HepG2 (cell line): ENCODE measurements around the gene ZNF385B. TPM values are rescaled to one million over a fixed set of nuclear protein-coding genes. Genes with fewer than 3 reads are reported as not detected.

ENCODE experiments used
- ATAC-seq: fragments of 200-7000 bp; cut with Tn5 transposase; 3 replicates; pipeline ENCODE4 v1.9.1; 2020; ENCODE audit warnings: mild to moderate bottlenecking, moderate library complexity
- BruUV-seq: library from RNA; stranded (reverse); fragments of 400-500 nt; replicated peaks from 2 replicates; lab custom pipeline; 2021; lab: Mats Ljungman, UMichigan
- CTCF ChIA-PET: fragments of 300-600 bp; formaldehyde crosslinking; extraction: SDS; loops from one replicate; lab custom pipeline; 2021; ENCODE audit warnings: low total read pairs, inconsistent platforms, low intra/inter-chr PET ratio; lab: Yijun Ruan, JAX
- POLR2A ChIA-PET: fragments of 350-600 bp; sonication (Branson Sonifier 250); formaldehyde crosslinking; loops from one replicate; lab custom pipeline; 2020; ENCODE audit warnings: antibody characterized with exemption, inconsistent platforms; lab: Yijun Ruan, JAX
- DNase-seq: peaks from one replicate; pipeline ENCODE4 v3.0.0-alpha.2; 2015; ENCODE audit warnings: low spot score
- FAIRE-seq: peaks from 3 replicates; lab custom pipeline; 2011; peaks lifted over from hg19 to GRCh38; lab: Jason Lieb, UNC
- H2AFZ ChIP-seq: one replicate; pipeline ENCODE4 v1.6.1; 2011; ENCODE audit warnings: low read length, inconsistent platforms
- H3K27ac ChIP-seq: fragments of 300-600 bp; 3 replicates; pipeline ENCODE4 v1.8.0; 2011; ENCODE audit warnings: mixed run types, mild to moderate bottlenecking, mixed read lengths, low read length, inconsistent platforms; ENCODE audit not compliant: insufficient read depth; ENCODE audit errors: extremely low read length
- H3K27me3 ChIP-seq, 2 experiments: fragments of 200-600 bp in 1 of 2; 2 replicates in 1 of 2; 3 replicates in 1 of 2; pipeline versions ENCODE4 v1.6.0 to v1.8.0; 2011; ENCODE audit warnings: low read length in 2 of 2, mild to moderate bottlenecking in 2 of 2, moderate library complexity in 2 of 2, inconsistent platforms in 1 of 2; ENCODE audit not compliant: insufficient read depth in 2 of 2, control insufficient read depth in 1 of 2
- H3K36me3 ChIP-seq, 2 experiments: fragments of 200-600 bp in 1 of 2; replicated peaks in 1 of 2; 2 replicates in 1 of 2; 3 replicates in 1 of 2; pipeline versions ENCODE4 v1.5.1 to v1.8.0; 2011; ENCODE audit warnings: low read length in 2 of 2, inconsistent platforms in 1 of 2; ENCODE audit not compliant: insufficient read depth in 2 of 2, control insufficient read depth in 1 of 2
- H3K4me1 ChIP-seq: 2 replicates; pipeline ENCODE4 v1.5.1; 2012; ENCODE audit warnings: low read length, inconsistent platforms; ENCODE audit not compliant: insufficient read depth
- H3K4me2 ChIP-seq: 2 replicates; pipeline ENCODE4 v1.6.0; 2011; ENCODE audit warnings: low read depth, low read length, inconsistent platforms
- H3K4me3 ChIP-seq, 3 experiments: fragments of 200-600 bp in 1 of 3; sonication (generic), shearing (Covaris generic) in 1 of 3; replicated peaks in 1 of 3; 2 replicates each; pipeline ENCODE4 v1.5.1; 2011 to 2016; ENCODE audit warnings: low read length in 3 of 3, inconsistent platforms in 2 of 3, low read depth in 2 of 3, mild to moderate bottlenecking in 2 of 3, control low read depth in 1 of 3, mixed read lengths in 1 of 3; ENCODE audit not compliant: insufficient read depth in 1 of 3
- H3K79me2 ChIP-seq: one replicate; pipeline ENCODE4 v1.6.1; 2011; ENCODE audit warnings: low read length, inconsistent platforms; ENCODE audit not compliant: insufficient read depth
- H3K9ac ChIP-seq: 2 replicates; pipeline ENCODE4 v1.6.0; 2011; ENCODE audit warnings: mild to moderate bottlenecking, low read depth, low read length, inconsistent platforms; ENCODE audit not compliant: insufficient read depth
- H3K9me3 ChIP-seq: 2 replicates; pipeline ENCODE4 v1.5.1; 2012; ENCODE audit warnings: mild to moderate bottlenecking, low read length
- H4K20me1 ChIP-seq: 2 replicates; pipeline ENCODE4 v1.6.0; 2011; ENCODE audit warnings: inconsistent platforms, mild to moderate bottlenecking, low read length, moderate library complexity; ENCODE audit not compliant: insufficient read depth
- BCL6 ChIP-seq: IDR thresholded peaks from 2 replicates; pipeline ENCODE4 v1.6.1; 2016; ENCODE audit warnings: missing genetic modification reagents, missing compliant biosample characterization
- CEBPB ChIP-seq: IDR thresholded peaks from 2 replicates; pipeline ENCODE4 v1.6.1; 2011; ENCODE audit warnings: low read depth, low read length, improper control_type of control experiment, borderline replicate concordance
- CEBPG ChIP-seq: IDR thresholded peaks from 2 replicates; pipeline ENCODE4 v1.6.1; 2016
- ELF3 ChIP-seq: IDR thresholded peaks from 2 replicates; pipeline ENCODE4 v1.6.1; 2016; ENCODE audit warnings: missing genetic modification reagents, missing compliant biosample characterization
- EP300 ChIP-seq, 3 experiments: sonication (generic) in 1 of 3; formaldehyde crosslinking in 1 of 3; IDR thresholded peaks; 2 replicates each; pipeline versions ENCODE4 v1.5.1 to v1.6.1; 2011 to 2020; ENCODE audit warnings: low read depth in 2 of 3, low read length in 2 of 3, borderline replicate concordance in 1 of 3, improper control_type of control experiment in 1 of 3, mild to moderate bottlenecking in 1 of 3, missing genetic modification reagents in 1 of 3, moderate library complexity in 1 of 3
- FIP1L1 ChIP-seq: fragments of 200-400 bp; formaldehyde crosslinking; IDR thresholded peaks from 2 replicates; pipeline ENCODE4 v1.6.1; 2018; ENCODE audit warnings: low read depth, mild to moderate bottlenecking, low read length, moderate library complexity, borderline replicate concordance; ENCODE audit not compliant: insufficient read depth
- FOXJ3 ChIP-seq: sonication (generic); formaldehyde crosslinking; IDR thresholded peaks from 2 replicates; pipeline ENCODE4 v1.4.0; 2020; ENCODE audit warnings: missing genetic modification reagents, mild to moderate bottlenecking, borderline replicate concordance
- GATAD2A ChIP-seq: IDR thresholded peaks from 2 replicates; pipeline ENCODE4 v1.6.1; 2016
- HOMEZ ChIP-seq: IDR thresholded peaks from 2 replicates; pipeline ENCODE4 v1.6.1; 2016; ENCODE audit warnings: low read depth
- KLF6 ChIP-seq: IDR thresholded peaks from 2 replicates; pipeline ENCODE4 v1.8.0; 2016; ENCODE audit warnings: missing biosample characterization, missing genetic modification reagents
- SOX13 ChIP-seq, 3 experiments: fragments of 450-650 bp in 1 of 3; sonication (generic) in 1 of 3; formaldehyde crosslinking in 1 of 3; IDR thresholded peaks in 2 of 3; conservative IDR thresholded peaks in 1 of 3; 2 replicates each; pipeline versions ENCODE4 v1.5.0 to v1.6.1; 2016 to 2020; ENCODE audit warnings: antibody characterized with exemption in 1 of 3, mild to moderate bottlenecking in 1 of 3, missing compliant biosample characterization in 1 of 3, missing genetic modification reagents in 1 of 3, moderate library complexity in 1 of 3
- TARDBP ChIP-seq: sonication (generic); formaldehyde crosslinking; IDR thresholded peaks from 2 replicates; pipeline ENCODE4 v1.8.0; 2022; ENCODE audit warnings: mild to moderate bottlenecking, missing genetic modification reagents
- TEAD2 ChIP-seq: sonication (generic); formaldehyde crosslinking; IDR thresholded peaks from 2 replicates; pipeline ENCODE4 v1.9.0; 2021; ENCODE audit warnings: missing genetic modification reagents
- ZNF138 ChIP-seq: sonication (generic); formaldehyde crosslinking; IDR thresholded peaks from 2 replicates; pipeline ENCODE4 v1.5.0; 2020; ENCODE audit warnings: mild to moderate bottlenecking, low read depth, missing genetic modification reagents
- ZNF207 ChIP-seq: fragments of 450-650 bp; IDR thresholded peaks from 2 replicates; pipeline ENCODE4 v1.6.1; 2016; ENCODE audit warnings: antibody characterized with exemption, borderline replicate concordance
- ZNF264 ChIP-seq: sonication (generic); formaldehyde crosslinking; IDR thresholded peaks from 2 replicates; pipeline ENCODE4 v1.4.0; 2020; ENCODE audit warnings: missing genetic modification reagents
- ZNF644 ChIP-seq: IDR thresholded peaks from 2 replicates; pipeline ENCODE4 v1.6.1; 2016; ENCODE audit warnings: low read depth
- ZSCAN29 ChIP-seq: sonication (generic); formaldehyde crosslinking; conservative IDR thresholded peaks from 2 replicates; pipeline ENCODE4 v1.4.0; 2020; ENCODE audit warnings: mild to moderate bottlenecking, missing genetic modification reagents
- WGBS: methylation state at CpG from one replicate; pipeline ENCODE4 v1.1.6; 2017; ENCODE audit warnings: low lambda C conversion rate; 5-methylcytosine and 5-hydroxymethylcytosine counted together
- in situ Hi-C: cut with HindIII; loops from 2 replicates; pipeline ENCODE4 v1.10.0; 2017; ENCODE audit warnings: low pct_unique_long_range_greater_than_20kb; ENCODE audit not compliant: extremely low pct_ligation_motif_present
- intact Hi-C: fragments of 100-400 bp; cut with micrococcal nuclease; formaldehyde crosslinking; loops from one replicate; pipeline ENCODE4 v1.10.0; 2022; ENCODE audit not compliant: unreplicated experiment
- polyA plus RNA-seq, 8 experiments: library from polyadenylated mRNA; depleted of rRNA in 3 of 8; stranded (reverse) in 7 of 8; unstranded in 1 of 8; fragments of >200 nt; fragmentation: Illumina TruSeq in 4 of 8; extraction: Trizol in 4 of 8; gene quantifications; 2 replicates each; pipeline versions ENCODE4 v1.2.1 to v1.2.3, GENCODE V29; 2011 to 2016; ENCODE audit warnings: low read depth in 4 of 8, missing spikeins in 1 of 8, mixed read lengths in 1 of 8; ENCODE audit not compliant: insufficient read depth in 1 of 8
- total RNA-seq, 5 experiments: library from RNA; depleted of rRNA; stranded (reverse); fragments of >200 nt; fragmentation: Illumina TruSeq; extraction: Trizol; gene quantifications; 2 replicates each; pipeline ENCODE4 v1.2.3, GENCODE V29; 2016; ENCODE audit warnings: low read depth in 1 of 5
- TF ChIP-seq, protein P1 (sequence below): sonication (generic); formaldehyde crosslinking; IDR thresholded peaks from 2 replicates; pipeline ENCODE4 v1.4.0; 2020; ENCODE audit warnings: missing genetic modification reagents
- TF ChIP-seq, protein P2 (sequence below), 2 experiments: fragments of 450-650 bp in 1 of 2; sonication (generic) in 1 of 2; formaldehyde crosslinking; IDR thresholded peaks; 2 replicates each; pipeline versions ENCODE4 v1.5.0 to v1.8.0; 2020 to 2022; ENCODE audit warnings: mild to moderate bottlenecking in 1 of 2, missing genetic modification reagents in 1 of 2

The ZNF385B gene
- total and polyA plus RNA-seq, 2 of the 13 experiments (the other 11 are each of a cell fraction or from before 2014, with no cell fraction given), result 3.3 to 6.7 TPM

DNA sequence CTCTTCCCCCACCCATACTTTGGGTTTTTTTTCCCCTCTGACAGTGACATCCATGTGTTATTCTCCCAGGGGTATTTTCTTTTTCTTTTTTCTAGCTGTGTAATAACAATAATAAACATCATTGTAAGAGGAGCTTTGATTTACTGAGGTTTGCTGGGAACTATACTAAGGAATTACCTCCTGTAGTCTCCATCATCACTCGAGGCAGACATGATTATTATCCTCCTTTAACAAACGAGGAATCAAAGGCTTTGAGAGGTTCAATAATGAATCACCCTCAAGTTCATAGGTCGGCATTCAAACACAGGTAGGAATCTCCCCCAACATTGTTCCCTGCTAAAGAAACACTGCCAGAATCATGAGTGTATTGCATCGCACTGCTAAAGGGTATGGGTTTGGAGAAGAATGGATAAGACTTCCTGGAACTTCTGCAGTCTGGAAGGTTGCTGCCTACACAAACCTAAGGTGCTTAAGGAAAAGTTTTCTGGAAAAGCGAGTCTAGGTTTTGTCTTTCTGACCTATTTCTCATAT lies 336.5 kb downstream of the ZNF385B start (continued):
- TF ChIP-seq ZSCAN29 (CRISPR knock-in tag), result no peak

DNA sequence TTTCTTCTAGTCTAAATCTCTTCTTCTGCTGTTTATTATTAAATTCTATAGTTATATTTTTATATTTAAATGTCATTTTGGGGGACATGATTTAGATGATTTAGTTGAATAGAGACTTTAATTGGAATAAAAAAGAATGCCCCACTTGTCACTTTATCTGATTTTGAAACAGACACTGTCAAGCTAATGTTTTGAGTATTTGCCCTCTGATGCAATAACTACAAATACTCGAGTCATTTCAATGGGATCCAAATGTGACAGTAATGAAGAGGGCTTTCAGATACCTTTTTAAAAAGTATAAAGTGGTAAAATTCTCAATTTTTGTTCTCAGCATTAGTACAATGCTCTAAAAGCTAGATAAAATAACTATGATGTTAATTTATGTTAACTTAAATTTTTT lies 339.5 kb downstream of the ZNF385B start:
- BruUV-seq, result no TSS peak
- Histone ChIP-seq H3K4me2 (no peak overlapping the region), H3K36me3 (no peaks in the 10 kb centered on the region), H3K4me3 (no peak overlapping the region), H3K9ac (no peak overlapping the region), H3K27ac (peak overlapping the region; percentile 11), H4K20me1 (no peaks in the 10 kb centered on the region), H3K79me2 (no peaks in the 10 kb centered on the region), H3K4me1 (peaks cover 41% of the 10 kb centered on the region), H3K27me3 (no peaks in the 10 kb centered on the region), H2AFZ (no peak overlapping the region), H3K9me3 (no peaks in the 10 kb centered on the region)
- ChIA-PET CTCF (no interaction called here), POLR2A (interaction anchor here (1.2 kb wide), 1 partner anchor 11 kb away, joined by 4 read pairs; no protein-coding TSS in a partner anchor)
- intact Hi-C loops (no loop called here), in situ Hi-C loops (no loop called here)
- no peak for ATAC-seq
- FAIRE-seq, result no peak
- peak; percentile 35 for DNase-seq
- 5% methylated on average over 1 of the region's 1 CpG for WGBS
- TF ChIP-seq TEAD2 (CRISPR knock-in tag) (no peak), ZNF138 (CRISPR knock-in tag) (no peak), ZNF264 (no peak), ZNF644 (CRISPR knock-in tag) (peak; percentile 86), ELF3 (no peak), SOX13 (IDR thresholded peaks at IDR 0.05) (no peak), SOX13 (CRISPR knock-in tag; conservative IDR thresholded peaks at IDR 0.05 in 1 of 2, IDR thresholded peaks at IDR 0.05 in 1 of 2) (peak in 1 of 2 experiments; percentile 36; a peak in 1 of 4 replicates), HOMEZ (CRISPR knock-in tag) (peak; percentile 37; the same call in 1 of the 2 replicates), EP300 (IDR thresholded peaks at IDR 0.05; ENCODE audit: low read depth in 2 of 2, low read length in 2 of 2) (peak in 1 of 2 experiments; percentile 38; a peak in 1 of 4 replicates), EP300 (CRISPR knock-in tag; IDR thresholded peaks at IDR 0.05; ENCODE audit: borderline replicate concordance) (no peak), GATAD2A (CRISPR knock-in tag) (peak; percentile 47; the same call in 1 of the 2 replicates), ZNF207 (no peak), TARDBP (CRISPR knock-in tag) (no peak), CEBPG (CRISPR knock-in tag) (peak; percentile 92), BCL6 (CRISPR knock-in tag) (0 out of 2 replicates have a peak, but pooled peaks have one; percentile 9), KLF6 (CRISPR knock-in tag) (0 out of 2 replicates have a peak, but pooled peaks have one; percentile 32), FOXJ3 (CRISPR knock-in tag) (peak; percentile 19; the same call in 1 of the 2 replicates), CEBPB (peak; percentile 86), FIP1L1 (no peak)
- TF ChIP-seq, protein P1, sequence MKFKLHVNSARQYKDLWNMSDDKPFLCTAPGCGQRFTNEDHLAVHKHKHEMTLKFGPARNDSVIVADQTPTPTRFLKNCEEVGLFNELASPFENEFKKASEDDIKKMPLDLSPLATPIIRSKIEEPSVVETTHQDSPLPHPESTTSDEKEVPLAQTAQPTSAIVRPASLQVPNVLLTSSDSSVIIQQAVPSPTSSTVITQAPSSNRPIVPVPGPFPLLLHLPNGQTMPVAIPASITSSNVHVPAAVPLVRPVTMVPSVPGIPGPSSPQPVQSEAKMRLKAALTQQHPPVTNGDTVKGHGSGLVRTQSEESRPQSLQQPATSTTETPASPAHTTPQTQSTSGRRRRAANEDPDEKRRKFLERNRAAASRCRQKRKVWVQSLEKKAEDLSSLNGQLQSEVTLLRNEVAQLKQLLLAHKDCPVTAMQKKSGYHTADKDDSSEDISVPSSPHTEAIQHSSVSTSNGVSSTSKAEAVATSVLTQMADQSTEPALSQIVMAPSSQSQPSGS, result 0 out of 2 replicates have a peak, but pooled peaks have one; percentile 26
- TF ChIP-seq, protein P2, sequence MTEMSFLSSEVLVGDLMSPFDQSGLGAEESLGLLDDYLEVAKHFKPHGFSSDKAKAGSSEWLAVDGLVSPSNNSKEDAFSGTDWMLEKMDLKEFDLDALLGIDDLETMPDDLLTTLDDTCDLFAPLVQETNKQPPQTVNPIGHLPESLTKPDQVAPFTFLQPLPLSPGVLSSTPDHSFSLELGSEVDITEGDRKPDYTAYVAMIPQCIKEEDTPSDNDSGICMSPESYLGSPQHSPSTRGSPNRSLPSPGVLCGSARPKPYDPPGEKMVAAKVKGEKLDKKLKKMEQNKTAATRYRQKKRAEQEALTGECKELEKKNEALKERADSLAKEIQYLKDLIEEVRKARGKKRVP (CRISPR knock-in tag; IDR thresholded peaks at IDR 0.05), result peak in 1 of 2 experiments; percentile 93; a peak in 2 of 4 replicates
